Measurements from ENCODE around the gene CDK14. TPM values are rescaled to one million over a fixed set of nuclear protein-coding genes. Genes with fewer than 3 reads are reported as not detected.

Gene CDK14
- total RNA-seq, 2 donors from 2014 or later, result 45.3 to 53.8 TPM

DNA sequence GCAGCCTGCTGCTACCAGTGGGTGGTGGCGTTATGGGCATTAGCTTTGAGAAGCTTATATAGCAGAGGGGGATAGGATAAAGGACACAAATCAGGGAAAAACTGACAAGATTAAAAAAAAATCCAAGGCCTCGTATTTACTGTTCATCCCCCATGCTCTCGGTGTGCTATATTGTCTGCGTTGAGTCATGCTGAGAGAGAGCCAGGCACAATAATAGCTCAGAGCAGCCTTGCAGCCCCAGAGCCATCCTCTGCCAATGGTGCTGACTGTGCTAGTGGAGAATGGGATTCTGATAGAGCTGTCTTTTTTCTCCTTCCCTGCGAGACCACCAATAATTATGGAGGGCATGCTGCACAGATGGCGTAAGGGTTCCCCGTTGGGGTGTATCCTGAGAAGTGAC lies 616.5 kb downstream of the CDK14 start:
- intact Hi-C loops (cut with DNase I), result no loop called here
- DNase-seq (ENCODE audit: low spot score), result no peak

DNA sequence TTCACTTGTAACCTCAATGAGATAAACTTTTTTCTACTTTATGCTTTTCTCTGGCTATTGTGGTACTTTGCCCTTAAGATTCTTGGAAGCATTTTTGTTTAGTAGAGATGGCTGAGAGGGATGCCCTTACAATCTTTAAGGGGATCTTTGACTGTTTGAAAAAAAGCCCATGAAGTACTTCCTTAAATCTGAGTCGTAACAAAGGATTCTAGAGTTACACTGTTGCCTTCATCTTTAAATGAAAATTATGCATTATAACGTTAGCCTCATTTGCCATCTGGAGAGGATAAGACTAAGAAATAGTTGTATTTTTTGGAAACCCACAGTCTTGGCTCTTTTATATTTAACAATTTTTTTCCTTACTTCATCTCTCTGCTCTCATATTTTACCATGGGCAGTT lies 630.3 kb downstream of the CDK14 start:
- DNase-seq (ENCODE audit: low spot score), result no peak

DNA sequence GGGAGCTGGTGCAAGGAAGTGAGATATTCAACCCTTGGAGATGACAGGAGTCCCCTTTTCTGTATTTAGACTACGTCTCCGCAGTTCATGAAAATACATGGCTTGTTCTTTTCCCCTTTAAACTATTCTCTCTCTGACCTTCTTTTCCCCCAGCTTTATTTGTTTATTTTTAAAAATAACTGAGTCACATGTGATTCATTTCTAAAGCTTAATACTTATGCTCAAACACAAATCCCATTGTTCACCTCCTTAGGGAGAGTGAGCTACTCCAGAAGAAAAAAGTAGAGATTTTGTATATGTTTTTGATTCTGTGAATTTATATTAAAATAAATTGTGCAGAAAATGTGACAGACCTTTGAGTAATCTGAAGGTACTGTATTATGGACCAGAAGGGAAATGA lies 632.2 kb downstream of the CDK14 start:
- DNase-seq (ENCODE audit: low spot score), result no peak
- intact Hi-C loops (cut with DNase I), result no loop called here

More for the DNA sequence above, 630.3 kb downstream of the CDK14 start:
- intact Hi-C loops (cut with DNase I), result no loop called here

DNA sequence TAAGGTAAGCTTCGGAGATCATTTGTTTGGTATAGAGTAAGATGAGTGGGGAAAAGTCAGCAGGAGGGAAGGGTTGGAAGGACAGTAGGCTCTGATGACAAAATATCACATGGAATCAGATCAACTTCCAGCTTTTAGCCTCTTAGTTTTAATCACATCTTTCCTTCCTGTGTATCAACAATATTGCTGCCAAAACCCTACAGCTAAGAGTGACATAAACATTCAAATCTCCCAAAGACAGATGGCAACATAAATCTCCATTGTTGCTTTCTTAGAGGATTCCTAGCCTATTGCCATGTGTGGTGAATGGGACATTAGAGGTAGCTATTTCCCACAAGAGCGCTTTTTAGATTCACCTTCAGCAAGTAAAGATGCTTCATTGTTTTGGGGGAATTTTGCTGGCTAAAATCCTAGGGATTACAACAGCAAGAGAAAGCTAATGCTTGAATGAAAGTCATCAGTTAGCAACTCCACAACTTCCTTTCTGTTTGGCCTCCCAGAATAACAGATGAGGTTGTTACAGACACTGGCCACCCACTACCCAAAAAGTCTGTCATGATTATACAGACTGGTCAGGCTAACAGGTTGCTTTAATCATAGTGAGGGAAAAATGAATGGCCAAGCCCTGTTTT lies 632.9 kb downstream of the CDK14 start:
- no peak for DNase-seq (ENCODE audit: low spot score)
- intact Hi-C loops (cut with DNase I), result no loop called here

DNA sequence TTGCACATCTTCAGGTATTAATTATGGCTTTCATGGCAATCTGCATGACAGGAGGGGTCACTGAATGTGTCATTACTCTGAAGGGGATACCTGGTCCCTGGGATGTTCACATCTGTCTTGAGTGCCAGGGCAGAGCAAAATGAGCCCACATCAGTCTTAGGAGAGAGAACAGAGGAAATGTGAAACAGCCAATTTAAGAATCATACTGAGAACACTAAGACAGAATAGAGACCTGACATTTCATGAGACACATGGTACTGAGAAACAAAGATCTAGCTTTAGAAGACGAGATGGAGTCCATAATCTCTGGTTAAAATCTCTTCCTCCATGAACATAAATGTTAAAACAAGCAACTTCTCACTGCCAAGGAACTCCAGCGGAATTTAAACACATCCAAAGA lies 634.0 kb downstream of the CDK14 start:
- no peak for DNase-seq (ENCODE audit: low spot score)
- intact Hi-C loops (cut with DNase I), result no loop called here

DNA sequence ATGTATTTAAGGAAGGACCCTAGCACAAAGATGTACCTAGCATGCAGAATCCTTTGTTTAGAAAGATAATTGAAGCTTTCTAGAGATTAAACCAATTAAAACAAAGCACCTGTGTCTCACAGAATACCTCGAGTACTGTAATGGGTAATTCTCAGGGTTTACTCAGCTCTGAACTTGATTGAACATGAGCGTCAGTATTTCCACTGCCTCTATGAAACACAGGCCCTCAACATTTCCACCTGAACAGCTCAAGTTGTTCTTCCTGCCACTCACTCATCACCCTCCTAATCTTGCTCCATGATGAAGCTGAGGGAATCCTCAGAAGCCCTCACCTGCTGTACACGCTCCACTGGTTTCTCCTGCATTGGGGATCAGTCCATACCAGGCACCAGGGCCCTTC lies 634.4 kb downstream of the CDK14 start:
- DNase-seq (ENCODE audit: low spot score), result no peak
- intact Hi-C loops (cut with DNase I), result no loop called here

DNA sequence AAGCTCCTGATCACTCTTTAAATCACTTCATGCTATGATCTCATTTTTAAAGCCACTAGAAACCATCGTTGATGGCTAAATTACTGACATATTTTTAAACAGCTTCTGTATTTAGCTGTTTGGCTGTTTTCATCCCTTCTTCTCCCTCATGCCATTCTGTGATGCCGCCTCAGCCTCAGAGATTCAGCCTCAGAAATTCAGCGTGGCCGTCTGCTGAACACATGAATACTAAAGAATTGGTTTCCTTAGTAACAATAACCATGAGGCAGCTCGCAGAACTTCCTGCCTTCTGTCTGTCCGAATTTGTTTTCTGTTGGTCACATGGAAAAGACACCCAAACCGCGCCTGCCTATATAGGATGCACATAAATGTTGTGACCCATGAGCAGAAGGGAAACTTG lies 637.1 kb downstream of the CDK14 start:
- DNase-seq (ENCODE audit: low spot score), result no peak
- intact Hi-C loops (cut with DNase I), result no loop called here

DNA sequence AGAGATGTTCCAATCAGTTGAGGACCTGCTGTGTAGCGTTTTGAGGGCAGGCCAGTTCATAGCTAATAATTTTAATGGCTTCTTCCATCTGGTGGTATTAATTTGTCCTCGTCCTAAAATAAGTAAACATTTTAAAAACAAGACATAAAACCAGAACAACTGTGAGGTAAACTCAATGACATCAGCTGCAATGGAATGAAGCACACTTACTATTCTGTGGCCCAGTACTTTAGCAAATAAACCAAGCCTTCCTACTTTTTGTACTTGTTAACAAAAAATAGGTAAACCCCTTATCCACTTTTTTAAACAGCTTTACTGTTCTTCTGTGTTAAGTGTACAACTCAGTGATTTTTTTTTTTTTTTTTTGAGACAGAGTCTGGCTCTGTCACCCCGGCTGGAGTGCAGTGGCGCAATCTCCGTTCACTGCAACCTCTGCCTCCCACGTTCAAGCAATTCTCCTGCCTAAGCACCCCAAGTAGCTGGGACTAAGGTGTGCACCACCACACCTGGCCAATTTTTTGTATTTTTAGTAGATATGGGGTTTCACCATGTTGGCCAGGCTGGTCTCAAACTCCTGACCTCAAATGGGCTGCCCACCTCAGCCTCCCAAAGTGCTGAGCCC lies 639.2 kb downstream of the CDK14 start:
- intact Hi-C loops (cut with DNase I), result no loop called here
- DNase-seq (ENCODE audit: low spot score), result no peak

DNA sequence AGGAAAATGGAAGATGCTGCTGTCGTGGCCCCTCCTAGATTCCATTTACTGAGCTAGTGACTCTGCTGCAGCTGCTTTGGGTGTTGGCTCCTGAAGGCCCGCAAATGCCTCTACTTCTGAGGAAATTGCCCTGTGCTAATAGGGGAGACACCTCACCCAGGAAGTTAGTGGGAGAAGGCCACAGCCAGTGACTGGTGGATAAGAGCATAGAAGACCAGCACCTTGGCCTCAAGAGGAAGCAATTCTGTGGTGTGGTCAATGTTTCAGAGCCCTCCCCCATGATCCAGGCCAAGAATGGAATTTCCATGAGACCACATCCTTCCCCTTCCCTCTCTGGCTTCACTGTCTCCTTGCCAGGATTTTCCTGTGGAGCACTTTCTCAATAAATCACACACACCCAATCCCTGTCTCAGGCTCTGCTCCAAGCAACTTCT lies 643.1 kb downstream of the CDK14 start:
- intact Hi-C loops (cut with DNase I), result no loop called here
- no peak for DNase-seq (ENCODE audit: low spot score)

DNA sequence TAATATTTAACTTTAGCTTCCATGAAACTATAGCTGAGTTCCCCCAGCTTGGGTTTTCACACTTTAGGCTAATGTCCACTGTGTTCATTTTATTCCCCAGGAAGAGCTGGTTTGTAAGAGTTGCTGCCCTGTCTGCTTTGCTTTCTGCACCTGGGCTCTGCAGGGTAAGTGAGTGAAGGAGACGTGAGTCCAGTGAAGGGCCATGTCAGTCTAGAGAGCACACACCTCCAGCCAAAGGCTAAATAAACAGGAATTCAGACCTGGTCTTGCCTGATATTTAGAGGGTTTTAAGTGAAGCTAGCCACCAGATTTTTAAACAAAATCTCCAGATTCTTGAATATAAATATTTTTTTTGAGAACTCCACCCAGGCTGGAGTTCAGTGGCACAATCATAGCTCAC lies 643.7 kb downstream of the CDK14 start:
- intact Hi-C loops (cut with DNase I), result no loop called here
- no peak for DNase-seq (ENCODE audit: low spot score)

DNA sequence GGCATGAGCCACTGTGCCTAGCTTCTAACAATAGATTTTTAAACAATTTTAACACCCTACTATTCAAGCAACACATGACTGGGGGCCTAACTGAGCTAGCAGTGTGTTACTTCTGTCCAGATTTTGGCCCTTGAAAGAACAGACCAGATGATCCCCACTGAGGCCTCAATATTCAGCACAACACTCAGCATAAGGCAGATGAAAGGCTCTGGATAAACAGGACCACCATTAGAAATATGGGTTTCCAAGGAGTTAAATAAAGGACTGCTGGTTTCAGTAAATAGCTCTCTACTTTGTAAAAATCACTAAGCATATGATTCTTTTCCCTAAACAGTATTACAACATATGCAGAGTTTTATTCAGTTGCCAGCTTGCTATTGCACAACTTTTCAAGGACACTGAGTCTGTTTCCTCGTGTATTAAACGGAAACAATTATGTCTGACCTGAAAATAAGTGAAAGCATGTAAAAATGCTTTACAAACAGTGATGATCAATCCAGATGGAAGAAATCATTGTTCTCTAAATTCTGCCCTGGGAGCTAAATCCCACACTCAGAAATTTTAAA lies 644.3 kb downstream of the CDK14 start:
- intact Hi-C loops (cut with DNase I), result no loop called here
- no peak for DNase-seq (ENCODE audit: low spot score)

DNA sequence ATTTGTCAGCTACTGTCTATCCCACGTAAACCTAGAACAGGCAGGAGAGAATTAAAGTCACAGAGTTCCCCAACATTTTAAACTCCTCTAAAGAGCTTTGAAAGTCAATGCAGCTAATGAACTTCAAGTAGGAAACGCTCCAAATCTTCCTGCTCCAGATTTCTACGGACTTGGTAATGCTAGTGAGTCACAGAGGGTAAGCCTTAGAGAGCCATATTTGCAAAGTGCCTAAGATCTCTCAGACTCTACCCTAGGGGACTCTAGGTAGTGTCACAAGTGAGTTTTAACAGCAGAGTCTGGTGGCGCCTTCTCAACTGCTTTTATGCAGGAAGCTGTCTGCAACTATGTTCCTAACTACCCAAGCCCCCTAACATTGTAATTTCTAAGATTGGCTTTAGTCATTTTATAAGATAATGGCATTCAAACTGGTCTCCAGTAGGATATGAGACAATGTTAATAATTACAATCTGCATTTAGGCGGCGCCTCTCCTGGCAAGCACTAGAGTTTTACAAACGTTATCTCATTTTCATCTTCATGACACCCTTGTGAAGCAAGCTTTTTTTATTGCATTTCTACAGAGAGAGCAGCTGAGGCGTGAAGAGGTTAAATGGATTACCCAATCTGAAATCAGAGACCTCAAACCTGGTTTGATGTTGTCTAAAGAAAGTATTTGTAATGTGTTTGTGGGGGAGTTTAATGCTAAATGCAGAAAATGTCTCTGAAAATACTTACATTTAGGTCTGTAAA lies 646.1 kb downstream of the CDK14 start:
- intact Hi-C loops (cut with DNase I), result no loop called here
- no peak for DNase-seq (ENCODE audit: low spot score)

DNA sequence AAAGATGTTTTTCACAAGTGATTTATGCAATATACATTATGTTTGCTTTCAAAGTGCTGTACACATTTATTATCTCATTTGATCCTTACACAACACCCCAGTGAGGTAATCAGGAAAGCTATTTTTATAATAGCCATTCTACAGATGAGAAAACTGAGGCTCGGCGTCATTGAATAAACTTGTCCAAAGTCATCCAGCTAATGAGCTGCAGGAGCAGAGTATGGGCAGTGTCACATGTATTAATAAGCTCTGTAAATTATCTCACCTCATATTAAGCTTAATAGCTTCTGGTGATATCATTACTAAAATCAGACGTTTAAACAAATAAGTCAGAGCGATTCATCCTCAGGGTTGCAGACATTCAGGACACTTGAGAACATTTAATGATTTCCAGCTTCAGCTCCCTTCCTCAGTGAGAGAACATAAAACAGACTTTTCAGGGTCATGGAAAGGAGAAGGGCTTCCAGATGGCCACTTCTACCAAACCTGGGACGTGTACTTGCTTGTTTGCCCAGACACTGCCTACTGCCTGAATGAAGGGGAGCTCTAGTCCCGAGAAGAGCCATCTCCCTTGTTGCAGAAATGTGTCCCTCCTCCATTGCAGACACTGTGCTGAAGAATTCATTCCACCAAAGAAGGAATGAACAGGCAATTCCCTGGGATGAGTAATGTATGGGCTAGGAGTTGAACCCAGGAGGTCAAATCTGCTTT lies 647.6 kb downstream of the CDK14 start:
- intact Hi-C loops (cut with DNase I), result no loop called here
- no peak for DNase-seq (ENCODE audit: low spot score)

DNA sequence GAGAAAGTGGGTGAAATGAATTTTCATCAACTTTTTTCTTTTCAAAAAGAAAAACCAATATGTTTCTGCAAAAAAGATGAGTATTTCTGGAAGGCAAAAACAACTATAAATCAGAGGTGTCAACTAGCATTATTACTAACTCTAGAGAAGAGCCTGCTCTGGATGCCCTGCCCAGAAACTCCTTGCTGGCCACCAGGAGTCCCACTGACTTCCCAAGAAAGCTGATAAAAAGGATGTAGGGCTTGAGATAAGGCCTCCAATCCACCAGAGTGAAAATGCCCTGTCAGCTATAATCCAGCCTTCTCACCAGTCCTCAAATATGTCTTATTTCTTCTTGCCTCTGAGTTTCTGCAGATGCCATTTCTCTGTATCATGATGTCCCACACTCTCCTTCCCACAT lies 651.4 kb downstream of the CDK14 start:
- DNase-seq (ENCODE audit: low spot score), result no peak
- intact Hi-C loops (cut with DNase I), result no loop called here

DNA sequence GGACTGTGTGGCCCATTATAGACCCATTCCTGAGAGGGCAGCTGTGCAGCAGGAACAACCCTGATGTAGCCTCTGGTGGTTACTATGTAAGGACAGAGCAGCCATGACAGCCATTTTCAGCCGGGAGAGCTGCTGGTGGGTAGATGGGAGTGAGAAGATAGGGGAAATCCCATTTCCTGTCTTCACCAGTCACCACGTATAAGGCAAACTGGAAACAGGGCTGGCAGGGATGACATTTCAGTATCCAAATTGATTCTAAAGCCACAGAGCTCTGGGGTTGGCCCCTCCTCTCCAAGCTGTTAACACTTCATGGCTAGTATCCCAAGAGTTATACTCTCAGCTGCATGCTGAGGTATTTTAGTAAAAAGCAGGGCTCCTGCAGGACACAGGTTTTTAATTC lies 652.9 kb downstream of the CDK14 start:
- intact Hi-C loops (cut with DNase I), result no loop called here
- DNase-seq (ENCODE audit: low spot score), result no peak

DNA sequence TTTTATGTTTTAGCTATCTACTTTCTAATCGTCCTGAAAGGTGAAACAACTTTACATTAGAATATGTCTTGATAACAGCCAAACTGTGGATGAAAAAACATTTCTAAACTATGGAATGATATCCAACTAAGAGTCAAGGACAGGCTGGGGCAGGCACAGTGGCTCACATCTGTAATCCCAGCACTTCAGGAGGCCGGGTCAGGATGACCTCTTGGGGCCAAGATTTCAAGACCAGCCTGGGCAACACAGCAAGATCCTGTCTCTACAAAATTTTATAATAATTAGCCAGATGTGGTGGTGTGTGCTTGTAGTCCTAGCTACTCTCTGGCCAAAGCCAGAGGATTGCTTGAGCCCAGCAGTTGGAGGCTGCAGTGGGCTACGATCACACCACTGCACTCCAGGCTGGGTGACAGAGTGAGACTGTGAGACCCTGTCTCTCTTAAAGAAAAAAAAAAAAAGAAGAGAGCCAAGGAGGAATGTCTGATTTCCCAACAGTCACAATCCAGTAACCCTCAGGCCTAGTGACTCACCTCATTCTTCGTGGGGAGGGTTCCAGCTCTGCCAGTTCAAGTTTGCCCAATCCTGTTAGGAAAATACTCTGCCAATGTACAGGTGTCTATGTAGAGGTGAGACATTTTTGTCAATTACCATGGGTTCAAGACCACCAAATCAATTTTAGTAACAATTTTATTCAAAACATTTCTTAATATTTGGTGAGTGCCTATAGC lies 653.5 kb downstream of the CDK14 start:
- intact Hi-C loops (cut with DNase I), result no loop called here
- DNase-seq (ENCODE audit: low spot score), result no peak

DNA sequence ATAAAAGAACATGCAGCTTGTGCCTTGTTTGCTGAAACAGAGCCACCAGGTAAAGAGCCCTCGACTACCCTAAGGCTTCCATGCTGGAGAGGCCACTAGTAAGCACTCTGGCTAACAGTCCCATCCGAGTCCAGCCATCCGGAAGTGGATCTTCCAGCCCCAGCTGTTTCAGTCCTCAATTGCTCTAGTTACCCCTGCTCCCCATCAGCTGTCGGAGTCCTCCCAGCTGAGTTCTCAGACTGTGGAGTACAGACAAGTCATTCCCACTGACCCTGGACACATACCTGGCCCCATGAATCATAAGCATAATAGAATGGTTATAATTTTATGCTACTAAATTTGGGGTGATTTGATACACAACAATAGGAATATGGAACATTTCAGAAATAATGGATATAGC lies 654.6 kb downstream of the CDK14 start:
- DNase-seq (ENCODE audit: low spot score), result no peak
- intact Hi-C loops (cut with DNase I), result no loop called here

DNA sequence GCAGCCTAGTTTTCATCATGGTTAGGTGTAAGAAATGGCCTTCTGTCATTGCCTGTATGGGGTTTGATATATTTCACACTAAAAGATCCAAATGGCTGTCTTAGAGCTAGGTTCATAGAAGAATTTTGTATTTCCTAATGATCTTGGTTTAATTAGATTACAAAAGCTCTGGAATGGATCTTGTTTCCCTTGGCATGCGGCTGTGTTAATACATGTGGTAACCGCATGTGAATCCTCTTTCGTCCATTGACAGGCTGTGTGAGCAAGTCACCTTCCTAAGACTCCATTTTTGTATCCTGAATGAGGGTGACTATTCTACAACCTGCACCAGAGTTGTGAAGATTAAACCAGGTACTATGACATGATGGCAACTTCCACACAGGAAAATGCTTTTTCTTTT lies 655.8 kb downstream of the CDK14 start:
- intact Hi-C loops (cut with DNase I), result no loop called here
- DNase-seq (ENCODE audit: low spot score), result no peak

All from posterior vena cava (tissue), 2 donors.